NCI-H82 (cell line): ENCODE data around the gene METTL26.
A peak's percentile ranks its signal among the peaks of the same experiment; 100 is the strongest.

ENCODE experiments used
- DNase-seq: peaks from one replicate; lab custom pipeline; 2025; lab: John Stamatoyannopoulos, UW

The METTL26 gene

GRCh38 chr16:674968-675883, 39.1 kb upstream of the METTL26 start, which contains the start of gene RHBDL1:
TSS of gene RHBDL1 (plus strand) at chr16:675671. CDS start at chr16:675791, 120 bp downstream.
- peak; percentile 68 for DNase-seq

- no peak for DNase-seq
Observed at GRCh38 chr16:674214-674881, 38.2 kb upstream of the METTL26 start.

GRCh38 chr16:673399-673991, 37.4 kb upstream of the METTL26 start:
- DNase-seq, result no peak

GRCh38 chr16:672851-673250, 36.7 kb upstream of the METTL26 start:
- no peak for DNase-seq

DNA sequence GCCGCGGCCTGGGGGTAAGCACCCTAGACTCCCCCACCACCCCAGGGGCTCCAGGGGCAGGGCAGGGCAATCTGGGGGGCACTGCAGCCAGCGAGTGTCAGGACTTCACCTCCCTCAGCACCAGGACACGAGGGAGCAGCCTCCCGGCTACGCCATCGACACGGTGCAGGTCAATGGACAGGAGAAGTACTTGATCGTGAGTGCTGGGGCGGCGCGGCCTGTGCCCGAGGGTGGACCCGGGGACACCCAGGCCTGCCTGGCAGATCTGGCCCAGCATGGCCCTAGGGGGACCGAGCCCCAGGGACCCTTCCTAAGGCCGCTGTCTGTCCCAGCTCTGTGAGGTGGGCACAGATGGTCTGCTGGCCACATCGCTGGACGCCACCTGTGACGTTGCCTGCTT, 36.3 kb upstream of the METTL26 start:
- DNase-seq, result no peak

DNA sequence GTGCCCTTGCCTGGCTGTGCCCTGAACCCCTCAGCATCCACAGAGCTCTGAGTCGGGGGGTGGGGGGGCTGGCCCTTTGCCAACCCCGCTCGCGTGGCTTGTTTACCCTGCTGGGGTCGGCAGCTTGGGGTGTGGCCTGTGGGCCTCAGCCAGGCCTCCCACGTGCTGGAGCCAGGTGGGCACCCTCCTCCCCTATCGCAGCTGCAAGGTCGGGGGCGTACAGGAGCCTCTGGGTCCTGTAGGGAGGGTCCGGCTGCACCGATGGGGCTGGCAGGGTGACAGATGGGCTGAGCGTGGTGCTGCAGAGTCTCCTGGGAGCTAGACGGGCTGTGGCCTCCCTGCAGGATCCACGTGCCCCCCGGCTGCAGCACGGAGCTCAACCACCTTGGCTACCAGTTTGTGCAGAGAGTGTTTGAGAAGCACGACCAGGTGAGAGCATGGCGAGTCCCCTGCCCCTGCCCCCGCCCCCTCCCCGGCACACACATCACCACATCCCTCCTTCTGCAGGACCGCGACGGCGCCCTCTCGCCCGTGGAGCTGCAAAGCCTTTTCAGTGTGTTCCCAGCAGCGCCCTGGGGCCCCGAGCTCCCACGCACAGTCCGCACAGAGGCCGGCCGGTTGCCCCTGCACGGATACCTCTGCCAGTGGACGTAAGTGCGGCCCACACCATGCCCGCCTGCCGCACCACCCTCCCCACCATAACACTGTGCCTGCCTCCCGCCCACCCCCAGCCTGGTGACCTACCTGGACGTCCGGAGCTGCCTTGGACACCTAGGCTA, 35.4 kb upstream of the METTL26 start:
- DNase-seq, result peak; percentile 33

DNA sequence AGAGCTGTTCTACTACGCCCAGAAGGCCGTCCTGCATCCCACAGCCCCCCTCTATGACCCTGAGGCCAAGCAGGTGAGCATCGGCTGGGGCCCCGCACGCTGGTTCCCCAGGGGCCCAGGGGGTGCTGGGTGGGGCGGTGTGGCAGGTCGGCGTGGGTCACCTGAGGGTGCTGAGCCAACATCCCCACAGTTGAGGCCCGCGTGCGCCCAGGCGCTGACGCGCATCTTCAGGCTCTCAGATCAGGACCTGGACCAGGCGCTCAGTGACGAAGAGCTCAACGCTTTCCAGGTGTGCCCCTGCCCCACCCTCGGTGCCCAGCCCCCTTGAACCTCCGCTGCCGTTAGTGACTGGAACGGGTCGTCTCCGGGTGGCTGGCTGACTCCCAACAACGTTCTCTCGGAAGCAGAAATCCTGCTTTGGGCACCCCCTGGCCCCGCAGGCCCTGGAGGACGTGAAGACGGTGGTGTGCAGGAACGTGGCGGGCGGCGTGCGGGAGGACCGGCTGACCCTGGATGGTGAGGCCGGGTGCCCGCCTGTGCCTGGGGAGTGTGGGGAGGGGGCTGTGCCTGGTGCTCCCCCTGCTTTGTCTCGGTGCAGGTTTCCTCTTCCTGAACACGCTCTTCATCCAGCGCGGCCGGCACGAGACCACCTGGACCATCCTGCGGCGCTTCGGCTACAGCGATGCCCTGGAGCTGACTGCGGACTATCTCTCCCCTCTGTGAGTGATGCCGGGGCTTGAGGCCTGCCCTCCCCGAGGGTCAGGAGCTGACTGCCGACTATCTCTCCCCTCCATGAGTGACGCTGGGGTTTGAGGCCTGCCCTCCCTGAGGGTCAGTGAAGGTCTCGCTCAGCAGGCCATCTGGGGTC, 34.6 kb upstream of the METTL26 start:
- no peak for DNase-seq

DNA sequence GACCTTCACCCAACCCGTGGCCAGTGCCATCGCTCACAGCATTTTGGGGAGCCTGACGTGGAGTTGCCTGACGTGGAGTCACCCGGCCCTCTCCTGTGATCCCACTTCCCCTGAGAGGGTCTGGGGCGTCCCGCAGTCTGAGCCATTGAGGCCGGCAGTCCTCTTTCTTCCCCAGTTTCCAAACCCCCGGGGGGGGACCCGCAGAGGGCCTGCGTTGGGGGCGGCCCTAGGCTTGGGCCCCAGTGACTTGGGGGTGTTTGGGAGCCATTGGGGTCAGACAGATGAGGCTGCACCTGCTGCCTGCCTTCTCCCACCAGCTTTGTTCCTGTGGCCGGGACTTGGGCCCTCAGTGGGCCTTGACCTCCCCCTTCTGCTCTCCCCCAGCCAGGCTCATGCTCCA, 33.6 kb upstream of the METTL26 start:
- no peak for DNase-seq

- peak; percentile 59 for DNase-seq
Observed at GRCh38 chr16:668519-669171, 32.5 kb upstream of the METTL26 start.

GRCh38 chr16:667780-668518, 31.8 kb upstream of the METTL26 start, which contains the start of gene RHOT2:
TSS of gene RHOT2 (plus strand) at chr16:668132. CDS start at chr16:668200, 68 bp downstream.
- peak; percentile 93 for DNase-seq

- no peak for DNase-seq
Observed at GRCh38 chr16:667113-667779, 31.1 kb upstream of the METTL26 start.

GRCh38 chr16:666572-666971, 30.5 kb upstream of the METTL26 start:
- no peak for DNase-seq

GRCh38 chr16:662597-662996, 26.5 kb upstream of the METTL26 start:
- no peak for DNase-seq

DNA sequence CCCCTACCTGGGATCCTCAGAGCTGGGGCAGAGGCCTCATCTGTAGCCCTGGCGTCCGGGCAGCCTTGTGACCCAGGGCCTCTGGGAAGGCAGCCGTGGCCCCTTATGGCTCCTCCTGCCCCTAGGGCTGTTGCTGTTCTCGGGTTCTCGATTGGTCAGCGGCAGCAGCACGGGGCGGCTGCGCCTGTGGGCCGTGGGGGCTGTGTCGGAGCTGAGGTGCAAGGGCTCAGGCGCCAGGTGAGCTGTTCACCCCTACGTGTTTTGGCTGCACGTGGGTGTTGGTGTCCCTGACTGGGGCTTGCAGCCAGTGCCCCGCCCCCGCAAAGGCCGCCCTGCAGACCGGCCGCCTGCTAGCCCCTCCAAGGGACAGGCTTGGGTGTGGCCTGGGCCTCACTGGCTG, 26.0 kb upstream of the METTL26 start:
- no peak for DNase-seq

- DNase-seq, result no peak
Observed at GRCh38 chr16:661184-661821, 25.2 kb upstream of the METTL26 start.

GRCh38 chr16:660459-661183, 24.5 kb upstream of the METTL26 start:
- peak; percentile 95 for DNase-seq

DNA sequence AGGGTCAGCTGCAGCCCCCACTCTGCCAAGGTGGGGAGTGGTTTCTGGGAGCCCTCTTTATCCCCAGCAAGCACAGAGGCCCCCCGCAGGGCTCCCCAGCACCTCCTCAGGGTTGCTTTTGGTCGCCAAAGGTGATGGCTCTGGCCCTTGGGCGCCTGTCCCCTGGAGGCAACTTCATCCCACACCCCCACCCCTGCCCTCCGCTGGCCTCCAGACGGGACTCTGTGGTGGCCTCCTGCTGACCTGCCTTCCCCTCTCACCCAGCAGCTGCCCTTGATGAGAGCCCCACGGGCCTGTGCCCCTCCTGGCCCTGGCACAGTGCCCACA, 24.0 kb upstream of the METTL26 start:
- no peak for DNase-seq

DNA sequence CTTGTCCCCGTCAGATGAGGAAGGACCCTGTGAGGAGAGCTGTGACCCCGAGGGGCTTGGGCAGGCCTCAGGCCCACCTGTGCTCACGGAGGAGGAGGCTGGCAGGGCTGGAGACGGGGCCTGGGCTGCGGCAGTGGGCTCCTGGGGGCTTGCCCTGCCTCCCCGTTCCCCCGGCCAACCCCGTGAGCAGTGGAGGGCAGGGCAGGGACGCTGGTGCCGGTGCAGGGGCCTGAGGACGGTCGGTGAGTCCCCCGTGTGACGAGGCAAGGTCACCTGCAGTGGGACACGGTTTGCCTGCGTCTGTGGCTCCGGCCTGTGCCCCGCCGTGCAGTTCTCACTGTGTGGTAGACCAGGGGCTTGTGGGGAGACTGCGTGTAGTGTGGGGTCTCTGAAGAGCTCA, 23.5 kb upstream of the METTL26 start:
- no peak for DNase-seq
